DOHH2 (cell line): Measurements from ENCODE around the gene SAMD1.

Experiments
- H3F3A ChIP-seq: fragments of 200-600 bp; sonication (generic), shearing (Covaris generic); 2 replicates; pipeline ENCODE4 v1.6.0; 2016; ENCODE audit warnings: antibody characterized with exemption, mild to moderate bottlenecking; ENCODE audit not compliant: control insufficient read depth, insufficient read depth
- H3K27ac ChIP-seq: fragments of 200-600 bp; sonication (generic); 2 replicates; pipeline ENCODE4 v1.5.1; 2014; ENCODE audit warnings: low read depth, mild to moderate bottlenecking, low read length, moderate library complexity
- H3K27me3 ChIP-seq: fragments of 200-600 bp; sonication (generic); 2 replicates; pipeline ENCODE4 v1.6.1; 2014; ENCODE audit warnings: mild to moderate bottlenecking, low read length, mixed read lengths; ENCODE audit not compliant: control insufficient read depth
- H3K36me3 ChIP-seq: fragments of 200-600 bp; sonication (generic); 2 replicates; pipeline ENCODE4 v1.6.1; 2014; ENCODE audit warnings: mild to moderate bottlenecking, low read length, moderate library complexity, mixed read lengths; ENCODE audit not compliant: control insufficient read depth
- H3K4me1 ChIP-seq: fragments of 200-600 bp; sonication (generic); 2 replicates; pipeline ENCODE4 v1.6.1; 2014; ENCODE audit warnings: mild to moderate bottlenecking, low read length, mixed read lengths; ENCODE audit not compliant: control insufficient read depth
- H3K4me2 ChIP-seq: fragments of 200-600 bp; sonication (generic); 2 replicates; pipeline ENCODE4 v1.6.0; 2014; ENCODE audit warnings: mild to moderate bottlenecking, low read length, moderate library complexity
- H3K4me3 ChIP-seq: fragments of 200-600 bp; sonication (generic); 2 replicates; pipeline ENCODE4 v1.5.1; 2014; ENCODE audit warnings: mild to moderate bottlenecking, low read length, mixed read lengths
- H3K79me2 ChIP-seq: fragments of 200-600 bp; sonication (generic); 2 replicates; pipeline ENCODE4 v1.6.1; 2014; ENCODE audit warnings: mild to moderate bottlenecking, low read length, mixed read lengths; ENCODE audit not compliant: control insufficient read depth
- H3K9me2 ChIP-seq: fragments of 200-600 bp; sonication (generic); replicated peaks from 2 replicates; pipeline ENCODE4 v1.6.1; 2014; ENCODE audit warnings: mild to moderate bottlenecking, low read length, mixed read lengths; ENCODE audit not compliant: control insufficient read depth
- H3K9me3 ChIP-seq: fragments of 200-600 bp; sonication (generic); 2 replicates; pipeline ENCODE4 v1.6.1; 2014; ENCODE audit warnings: antibody characterized with exemption, low read length, mixed read lengths; ENCODE audit not compliant: control insufficient read depth, insufficient read depth
- H4K20me1 ChIP-seq: fragments of 200-600 bp; sonication (generic); 2 replicates; pipeline ENCODE4 v1.6.0; 2014; ENCODE audit warnings: low read depth, mild to moderate bottlenecking, antibody characterized with exemption, low read length, moderate library complexity; ENCODE audit not compliant: control insufficient read depth, insufficient read depth
- CTCF ChIP-seq: fragments of 200-600 bp; sonication (generic); IDR thresholded peaks from one replicate; pipeline ENCODE4 v1.5.1; 2014; ENCODE audit warnings: antibody characterized with exemption, mild to moderate bottlenecking, low read depth, low read length; ENCODE audit not compliant: poor library complexity, severe bottlenecking
- EZH2phosphoT487 ChIP-seq: fragments of 200-600 bp; sonication (generic); IDR thresholded peaks from 2 replicates; pipeline ENCODE4 v1.6.1; 2017; ENCODE audit warnings: borderline replicate concordance, mild to moderate bottlenecking, antibody characterized with exemption, low read length, moderate library complexity, mixed read lengths

The SAMD1 gene

GRCh38 chr19:14089412-14089661, 1.2 kb downstream of the SAMD1 start:
- Histone ChIP-seq H3K4me1 (peaks cover 18% of the 10 kb centered on the region), H3K4me2 (peak overlapping the region; percentile 81), H3F3A (peaks cover 13% of the 10 kb centered on the region; the same call in 1 of the 2 replicates), H3K27me3 (no peaks in the 10 kb centered on the region), H3K9me3 (peaks cover 9% of the 10 kb centered on the region), H3K36me3 (peaks cover 39% of the 10 kb centered on the region), H3K79me2 (peaks cover 12% of the 10 kb centered on the region), H3K9me2 (no peaks in the 10 kb centered on the region), H3K27ac (peak overlapping the region; percentile 6; the same call in 1 of the 2 replicates), H3K4me3 (peak overlapping the region; percentile 75), H4K20me1 (no peaks in the 10 kb centered on the region)
- TF ChIP-seq EZH2phosphoT487, result no peak
- TF ChIP-seq CTCF, result peak; percentile 53

- peak overlapping the region; percentile 81 for H3K4me2 ChIP-seq
- H3K79me2 ChIP-seq, result peaks cover 12% of the 10 kb centered on the region
- H3K27me3 ChIP-seq, result no peaks in the 10 kb centered on the region
- H3F3A ChIP-seq, result peaks cover 13% of the 10 kb centered on the region; the same call in 1 of the 2 replicates
- no peaks in the 10 kb centered on the region for H4K20me1 ChIP-seq
- H3K36me3 ChIP-seq, result peaks cover 39% of the 10 kb centered on the region
- H3K4me3 ChIP-seq, result peak overlapping the region; percentile 75
- no peaks in the 10 kb centered on the region for H3K9me2 ChIP-seq
- H3K27ac ChIP-seq, result peak overlapping the region; percentile 6; the same call in 1 of the 2 replicates
- H3K4me1 ChIP-seq, result peaks cover 18% of the 10 kb centered on the region
- TF ChIP-seq CTCF, result no peak
- TF ChIP-seq EZH2phosphoT487, result no peak
- H3K9me3 ChIP-seq, result peaks cover 9% of the 10 kb centered on the region
These were observed 1.7 kb downstream of the SAMD1 start for GRCh38 chr19:14088634-14089411.

- peaks cover 19% of the 10 kb centered on the region for H3K4me1 ChIP-seq
- no peak for TF ChIP-seq CTCF
- no peak for TF ChIP-seq EZH2phosphoT487
- H3F3A ChIP-seq, result peaks cover 9% of the 10 kb centered on the region; the same call in 1 of the 2 replicates
- no peak overlapping the region for H3K27ac ChIP-seq
- no peaks in the 10 kb centered on the region for H3K9me2 ChIP-seq
- no peak overlapping the region for H3K4me2 ChIP-seq
- no peak overlapping the region for H3K4me3 ChIP-seq
- no peaks in the 10 kb centered on the region for H3K9me3 ChIP-seq
- no peaks in the 10 kb centered on the region for H4K20me1 ChIP-seq
- H3K79me2 ChIP-seq, result peaks cover 12% of the 10 kb centered on the region
- peaks cover 31% of the 10 kb centered on the region for H3K36me3 ChIP-seq
- no peaks in the 10 kb centered on the region for H3K27me3 ChIP-seq
These were observed 4.5 kb downstream of the SAMD1 start for GRCh38 chr19:14086098-14086497.
